Central memory CD8-positive, alpha-beta T cell (primary cell): ENCODE results near the gene SLC9C2.
"Not testable (repeated sequence)": the region's sequence is repeated elsewhere in the genome, so short reads cannot be mapped to it uniquely, and the experiment has no call there.

Experiments used
- ATAC-seq: fragments of 150-1000 bp; cut with Tn5 transposase; replicated peaks from 2 replicates; pipeline ENCODE4 v1.10.0; 2022; ENCODE audit warnings: mild to moderate bottlenecking, moderate FRiP score, moderate number of reproducible peaks; ENCODE audit not compliant: poor library complexity, severe bottlenecking; ENCODE audit errors: extremely low read depth
- DNase-seq, 2 donors: peaks; one replicate each; pipeline ENCODE4 v3.0.0; 2021; ENCODE audit warnings: low spot score in 2 of 2
- H3K27ac Mint-ChIP-seq: one replicate; pipeline ENCODE4 v1.8.0; 2022; ENCODE audit warnings: low read depth, mild to moderate bottlenecking, moderate library complexity, mixed read lengths
- H3K27me3 Mint-ChIP-seq: one replicate; pipeline ENCODE4 v1.8.0; 2022; ENCODE audit warnings: mixed read lengths
- H3K36me3 Mint-ChIP-seq: one replicate; pipeline ENCODE4 v1.8.0; 2022; ENCODE audit warnings: mild to moderate bottlenecking, moderate library complexity, mixed read lengths; ENCODE audit not compliant: insufficient read depth
- H3K4me1 Mint-ChIP-seq: one replicate; pipeline ENCODE4 v1.8.0; 2022; ENCODE audit warnings: mixed read lengths
- H3K4me3 Mint-ChIP-seq: one replicate; pipeline ENCODE4 v1.8.0; 2022; ENCODE audit warnings: mild to moderate bottlenecking, moderate library complexity, mixed read lengths
- H3K9me3 Mint-ChIP-seq: one replicate; pipeline ENCODE4 v1.8.0; 2022; ENCODE audit warnings: mixed read lengths

Gene SLC9C2

GRCh38 chr1:173532237-173532636 lies 70.6 kb downstream of the SLC9C2 start:
- Mint-ChIP-seq H3K9me3 (no peaks in the 10 kb centered on the region), H3K4me1 (peaks cover 26% of the 10 kb centered on the region), H3K27ac (peak overlapping the region; percentile 42), H3K36me3 (no peaks in the 10 kb centered on the region), H3K4me3 (peak overlapping the region; percentile 40), H3K27me3 (no peaks in the 10 kb centered on the region)
- ATAC-seq (no peak), DNase-seq (no peak)

- Mint-ChIP-seq H3K27me3 (no peaks in the 10 kb centered on the region), H3K27ac (no peak overlapping the region), H3K4me3 (no peak overlapping the region), H3K4me1 (peaks cover 26% of the 10 kb centered on the region), H3K36me3 (no peaks in the 10 kb centered on the region), H3K9me3 (no peaks in the 10 kb centered on the region)
- DNase-seq (no peak), ATAC-seq (no peak)
These were observed 71.8 kb downstream of the SLC9C2 start for GRCh38 chr1:173530795-173531693.

- no peaks in the 10 kb centered on the region for H3K9me3 Mint-ChIP-seq
- H3K4me1 Mint-ChIP-seq = peaks cover 26% of the 10 kb centered on the region
- no peaks in the 10 kb centered on the region for H3K36me3 Mint-ChIP-seq
- ATAC-seq (no peak), DNase-seq (no peak)
- no peak overlapping the region for H3K4me3 Mint-ChIP-seq
- peak overlapping the region; percentile 5 for H3K27ac Mint-ChIP-seq
- H3K27me3 Mint-ChIP-seq = no peaks in the 10 kb centered on the region
These were observed 73.8 kb downstream of the SLC9C2 start for GRCh38 chr1:173529106-173529505.

- Mint-ChIP-seq H3K4me3 (no peak overlapping the region), H3K36me3 (no peaks in the 10 kb centered on the region), H3K27me3 (no peaks in the 10 kb centered on the region), H3K27ac (no peak overlapping the region), H3K4me1 (peaks cover 22% of the 10 kb centered on the region), H3K9me3 (no peaks in the 10 kb centered on the region)
- DNase-seq = no peak
- ATAC-seq = no peak
These were observed 75.6 kb downstream of the SLC9C2 start for GRCh38 chr1:173527151-173527826.

- Mint-ChIP-seq H3K27ac (no peak overlapping the region), H3K36me3 (no peaks in the 10 kb centered on the region), H3K9me3 (no peaks in the 10 kb centered on the region), H3K4me1 (peaks cover 16% of the 10 kb centered on the region), H3K4me3 (no peak overlapping the region), H3K27me3 (no peaks in the 10 kb centered on the region)
- DNase-seq = no peak
- no peak for ATAC-seq
These were observed 76.9 kb downstream of the SLC9C2 start for GRCh38 chr1:173525926-173526325.

GRCh38 chr1:173523329-173523728 lies 79.5 kb downstream of the SLC9C2 start:
- Mint-ChIP-seq H3K27me3 (no peaks in the 10 kb centered on the region), H3K9me3 (no peaks in the 10 kb centered on the region)

GRCh38 chr1:173520799-173521198 lies 82.1 kb downstream of the SLC9C2 start:
- Mint-ChIP-seq H3K4me3 (no peak overlapping the region), H3K27ac (no peak overlapping the region), H3K27me3 (no peaks in the 10 kb centered on the region), H3K36me3 (peaks cover 2% of the 10 kb centered on the region), H3K9me3 (no peaks in the 10 kb centered on the region), H3K4me1 (peaks cover 5% of the 10 kb centered on the region)
- ATAC-seq (no peak), DNase-seq (no peak)

More at GRCh38 chr1:173523329-173523728, 79.5 kb downstream of the SLC9C2 start:
- Mint-ChIP-seq H3K36me3 (peaks cover 2% of the 10 kb centered on the region), H3K4me3 (no peak overlapping the region), H3K4me1 (peaks cover 6% of the 10 kb centered on the region), H3K27ac (no peak overlapping the region)
- ATAC-seq = no peak
- no peak for DNase-seq

GRCh38 chr1:173514503-173514902 lies 88.4 kb downstream of the SLC9C2 start:
- not testable (repeated sequence) for H3K4me3 Mint-ChIP-seq, H3K36me3 Mint-ChIP-seq, DNase-seq, ATAC-seq, H3K4me1 Mint-ChIP-seq, H3K27me3 Mint-ChIP-seq, H3K27ac Mint-ChIP-seq
- H3K9me3 Mint-ChIP-seq = peaks cover 13% of the 10 kb centered on the region

- ATAC-seq (no peak), DNase-seq (no peak)
- H3K9me3 Mint-ChIP-seq = peaks cover 13% of the 10 kb centered on the region
- H3K36me3 Mint-ChIP-seq = peaks cover 2% of the 10 kb centered on the region
- no peaks in the 10 kb centered on the region for H3K27me3 Mint-ChIP-seq
- no peaks in the 10 kb centered on the region for H3K4me1 Mint-ChIP-seq
- H3K27ac Mint-ChIP-seq = no peak overlapping the region
- no peak overlapping the region for H3K4me3 Mint-ChIP-seq
These were observed 93.1 kb downstream of the SLC9C2 start for GRCh38 chr1:173509797-173510196.

- ATAC-seq = no peak
- Mint-ChIP-seq H3K36me3 (no peaks in the 10 kb centered on the region), H3K4me1 (no peaks in the 10 kb centered on the region)
These were observed 94.3 kb downstream of the SLC9C2 start for GRCh38 chr1:173508541-173508940.

GRCh38 chr1:173507847-173508209 lies 95.0 kb downstream of the SLC9C2 start:
- Mint-ChIP-seq H3K27me3 (no peaks in the 10 kb centered on the region), H3K36me3 (no peaks in the 10 kb centered on the region), H3K27ac (no peak overlapping the region), H3K4me1 (no peaks in the 10 kb centered on the region), H3K4me3 (no peak overlapping the region), H3K9me3 (no peaks in the 10 kb centered on the region)
- ATAC-seq (no peak), DNase-seq (no peak)

More at GRCh38 chr1:173508541-173508940, 94.3 kb downstream of the SLC9C2 start:
- Mint-ChIP-seq H3K27me3 (no peaks in the 10 kb centered on the region), H3K9me3 (peaks cover 2% of the 10 kb centered on the region), H3K4me3 (no peak overlapping the region), H3K27ac (no peak overlapping the region)
- no peak for DNase-seq

GRCh38 chr1:173507205-173507846 lies 95.5 kb downstream of the SLC9C2 start:
- Mint-ChIP-seq H3K27ac (no peak overlapping the region), H3K27me3 (no peaks in the 10 kb centered on the region), H3K4me3 (no peak overlapping the region), H3K36me3 (no peaks in the 10 kb centered on the region), H3K4me1 (no peaks in the 10 kb centered on the region), H3K9me3 (no peaks in the 10 kb centered on the region)
- DNase-seq = no peak
- ATAC-seq = no peak
